Measurements from ENCODE around the gene RAP1B.

GRCh38 chr12:68591734-68592418 lies 18.8 kb upstream of the RAP1B start:
- TF ChIP-seq, protein P1, sequence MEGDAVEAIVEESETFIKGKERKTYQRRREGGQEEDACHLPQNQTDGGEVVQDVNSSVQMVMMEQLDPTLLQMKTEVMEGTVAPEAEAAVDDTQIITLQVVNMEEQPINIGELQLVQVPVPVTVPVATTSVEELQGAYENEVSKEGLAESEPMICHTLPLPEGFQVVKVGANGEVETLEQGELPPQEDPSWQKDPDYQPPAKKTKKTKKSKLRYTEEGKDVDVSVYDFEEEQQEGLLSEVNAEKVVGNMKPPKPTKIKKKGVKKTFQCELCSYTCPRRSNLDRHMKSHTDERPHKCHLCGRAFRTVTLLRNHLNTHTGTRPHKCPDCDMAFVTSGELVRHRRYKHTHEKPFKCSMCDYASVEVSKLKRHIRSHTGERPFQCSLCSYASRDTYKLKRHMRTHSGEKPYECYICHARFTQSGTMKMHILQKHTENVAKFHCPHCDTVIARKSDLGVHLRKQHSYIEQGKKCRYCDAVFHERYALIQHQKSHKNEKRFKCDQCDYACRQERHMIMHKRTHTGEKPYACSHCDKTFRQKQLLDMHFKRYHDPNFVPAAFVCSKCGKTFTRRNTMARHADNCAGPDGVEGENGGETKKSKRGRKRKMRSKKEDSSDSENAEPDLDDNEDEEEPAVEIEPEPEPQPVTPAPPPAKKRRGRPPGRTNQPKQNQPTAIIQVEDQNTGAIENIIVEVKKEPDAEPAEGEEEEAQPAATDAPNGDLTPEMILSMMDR (IDR thresholded peaks at IDR 0.05), result no peak
- TF ChIP-seq EZH2 (IDR thresholded peaks at IDR 0.05), result no peak
